ENCODE data around the gene MICAL3. TPM values are rescaled to one million over a fixed set of nuclear protein-coding genes. Genes with fewer than 3 reads are reported as not detected.

MICAL3 gene
- total RNA-seq, 1 experiment from 2014 or later, result 23.5 TPM

DNA sequence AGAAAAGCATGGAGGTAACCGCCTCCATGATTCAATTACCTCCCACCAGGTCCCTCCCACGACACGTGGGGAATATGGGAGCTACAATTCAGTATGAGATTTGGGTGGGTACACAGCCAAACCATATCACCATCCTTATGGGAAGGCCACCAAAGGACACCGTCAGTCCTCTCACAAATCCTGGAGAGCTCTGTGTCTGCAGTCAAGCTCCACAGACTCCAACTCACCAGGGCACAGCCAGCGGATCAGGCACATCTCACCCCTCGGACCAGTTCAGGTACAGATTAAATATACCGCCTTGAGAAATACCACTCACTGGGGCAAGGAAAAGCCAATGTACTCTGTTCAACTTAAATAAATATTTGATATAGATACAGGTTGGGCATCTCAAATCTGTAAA, 100.3 kb downstream of the MICAL3 start:
- Histone ChIP-seq H3K27me3 (replicated peaks) (no peaks in the 10 kb centered on the region), H3K9me3 (replicated peaks) (no peaks in the 10 kb centered on the region), H3K4me1 (replicated peaks) (peaks cover 20% of the 10 kb centered on the region), H3K36me3 (no peaks in the 10 kb centered on the region), H3K4me3 (no peak overlapping the region), H3K27ac (no peak overlapping the region)
- no peak for DNase-seq (ENCODE audit: low read depth in 1 of 2, low spot score in 2 of 2)

DNA sequence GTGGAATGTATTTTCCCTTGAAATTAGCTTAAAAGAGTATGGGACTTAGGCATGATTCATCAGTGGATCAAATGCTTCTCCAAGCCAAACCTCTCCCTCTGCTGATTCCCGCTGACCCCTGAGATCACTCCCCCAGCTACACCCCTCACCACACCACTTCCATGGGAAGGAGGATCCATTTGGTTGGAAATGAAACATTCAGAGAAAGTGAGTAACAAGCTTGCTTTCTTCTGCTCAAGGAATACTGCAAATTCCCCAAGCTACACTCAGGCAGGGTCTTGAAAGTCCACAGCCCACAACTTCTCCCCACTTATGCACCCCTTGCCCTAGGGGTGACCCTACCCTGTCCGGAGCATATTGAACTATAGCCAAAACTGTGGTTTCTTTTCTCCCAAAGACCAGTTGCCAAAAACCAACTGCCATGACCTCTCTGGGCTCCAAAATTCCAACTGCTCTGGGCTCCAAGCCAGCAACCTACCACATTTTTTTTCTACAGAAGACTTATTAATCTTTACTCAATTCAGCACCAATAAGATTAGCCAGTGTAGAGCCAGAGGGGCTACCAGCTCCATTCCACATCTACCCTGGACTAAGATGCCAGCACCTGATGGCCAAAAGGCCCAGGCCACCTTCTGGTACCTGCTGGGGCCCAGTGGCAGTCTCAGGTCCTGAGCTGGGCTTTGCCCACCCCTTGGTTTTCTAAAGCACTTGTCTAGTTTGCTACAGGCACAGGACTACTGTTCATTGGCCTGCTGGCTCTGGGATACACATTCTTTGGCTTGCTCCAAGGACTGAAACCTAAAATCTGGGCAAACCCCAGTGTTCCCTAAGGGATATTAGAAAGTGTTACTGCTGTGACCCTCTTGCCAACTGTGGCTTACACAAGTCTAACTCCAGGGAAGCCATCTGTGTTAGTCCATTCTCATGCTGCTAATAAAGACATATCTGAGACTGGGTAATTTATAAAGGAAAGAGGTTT, 101.1 kb downstream of the MICAL3 start:
- Histone ChIP-seq H3K4me3 (no peak overlapping the region), H3K27me3 (replicated peaks) (no peaks in the 10 kb centered on the region), H3K36me3 (no peaks in the 10 kb centered on the region), H3K4me1 (replicated peaks) (peaks cover 25% of the 10 kb centered on the region), H3K27ac (no peak overlapping the region), H3K9me3 (replicated peaks) (no peaks in the 10 kb centered on the region)
- peak in 1 of 2 experiments; percentile 16 for DNase-seq (ENCODE audit: low read depth in 1 of 2, low spot score in 2 of 2)

DNA sequence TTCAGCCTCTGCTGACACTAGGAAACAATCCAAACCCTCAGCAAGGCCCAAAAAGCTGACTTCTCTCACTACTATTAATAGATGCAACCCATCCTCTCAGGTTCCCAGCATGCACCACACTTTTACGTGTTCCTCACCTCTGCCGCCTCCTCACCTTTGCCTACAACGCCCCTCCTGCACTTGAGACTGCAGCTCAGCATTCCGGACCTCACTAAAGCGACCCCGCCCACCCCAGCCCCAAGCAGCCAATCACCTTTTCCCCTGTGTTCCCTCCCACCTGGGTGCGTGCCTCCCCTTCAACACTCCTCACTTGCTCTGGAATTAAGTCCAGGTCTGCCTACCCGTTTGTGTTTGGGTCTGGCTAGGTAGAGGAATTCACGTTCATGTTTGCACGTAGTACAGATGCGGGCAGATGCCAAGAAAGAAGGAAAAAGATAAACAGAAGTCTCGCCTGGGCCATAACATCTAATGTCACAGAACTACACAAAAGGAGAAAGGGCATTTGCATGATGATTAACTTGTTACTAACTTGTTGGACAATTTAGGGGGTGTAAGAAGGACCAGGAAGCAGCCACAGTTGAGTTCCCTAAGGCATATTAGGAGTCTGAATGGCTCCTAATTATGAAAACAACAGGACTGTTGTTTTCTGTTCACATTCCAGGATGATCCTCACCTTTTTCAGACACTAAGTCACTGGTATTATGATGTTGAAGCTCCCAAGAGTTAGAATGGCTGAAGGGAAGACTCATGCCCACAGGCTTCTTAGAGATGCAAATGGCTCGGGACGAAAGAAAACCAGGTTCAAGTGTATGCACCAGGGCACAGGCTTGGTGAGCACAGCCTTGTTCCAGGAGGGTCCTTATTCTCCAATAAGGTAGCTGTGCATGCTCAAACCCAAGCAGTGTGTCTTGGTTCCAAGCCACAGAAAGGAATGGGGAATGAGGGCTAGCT, 102.2 kb downstream of the MICAL3 start:
- no peak for DNase-seq (ENCODE audit: low read depth in 1 of 2, low spot score in 2 of 2)
- Histone ChIP-seq H3K4me1 (replicated peaks) (peaks cover 25% of the 10 kb centered on the region), H3K27ac (no peak overlapping the region)

DNA sequence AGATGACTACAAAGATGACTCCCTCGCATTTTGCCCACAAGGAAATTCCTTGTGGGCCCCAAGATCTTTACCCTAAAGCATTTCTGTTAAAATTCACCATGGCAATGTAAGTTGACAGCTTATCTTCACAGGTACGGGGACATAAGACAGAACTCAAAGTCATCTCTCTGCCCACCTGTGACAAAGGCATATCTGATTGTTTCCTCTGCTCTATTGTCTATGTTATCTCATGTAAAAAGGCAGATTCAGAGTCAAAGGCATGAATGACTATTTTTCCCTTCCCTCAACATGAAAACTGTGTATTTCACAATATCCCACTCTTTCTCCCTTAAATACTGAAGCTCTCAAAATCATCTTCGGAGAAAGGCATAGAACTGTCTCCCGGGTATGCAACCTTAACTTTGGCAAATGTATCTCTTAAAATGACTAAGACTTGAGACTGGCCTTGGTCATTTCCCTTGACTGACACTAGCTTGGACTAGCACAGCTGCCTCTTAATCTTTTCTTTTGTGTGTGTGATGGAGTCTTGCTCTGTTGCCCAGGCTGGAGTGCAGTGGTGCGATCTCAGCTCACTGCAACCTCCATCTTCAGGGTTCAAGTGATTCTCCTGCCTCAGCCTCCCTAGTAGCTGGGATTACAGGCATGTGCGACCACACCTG, 103.2 kb downstream of the MICAL3 start:
- Histone ChIP-seq H3K9me3 (replicated peaks) (no peaks in the 10 kb centered on the region), H3K27me3 (replicated peaks) (no peaks in the 10 kb centered on the region), H3K4me1 (replicated peaks) (peaks cover 25% of the 10 kb centered on the region), H3K27ac (no peak overlapping the region), H3K36me3 (no peaks in the 10 kb centered on the region), H3K4me3 (no peak overlapping the region)
- DNase-seq (ENCODE audit: low read depth in 1 of 2, low spot score in 2 of 2), result no peak

More for the DNA sequence above, 102.2 kb downstream of the MICAL3 start:
- Histone ChIP-seq H3K27me3 (replicated peaks) (no peaks in the 10 kb centered on the region), H3K9me3 (replicated peaks) (no peaks in the 10 kb centered on the region), H3K4me3 (no peak overlapping the region), H3K36me3 (no peaks in the 10 kb centered on the region)

DNA sequence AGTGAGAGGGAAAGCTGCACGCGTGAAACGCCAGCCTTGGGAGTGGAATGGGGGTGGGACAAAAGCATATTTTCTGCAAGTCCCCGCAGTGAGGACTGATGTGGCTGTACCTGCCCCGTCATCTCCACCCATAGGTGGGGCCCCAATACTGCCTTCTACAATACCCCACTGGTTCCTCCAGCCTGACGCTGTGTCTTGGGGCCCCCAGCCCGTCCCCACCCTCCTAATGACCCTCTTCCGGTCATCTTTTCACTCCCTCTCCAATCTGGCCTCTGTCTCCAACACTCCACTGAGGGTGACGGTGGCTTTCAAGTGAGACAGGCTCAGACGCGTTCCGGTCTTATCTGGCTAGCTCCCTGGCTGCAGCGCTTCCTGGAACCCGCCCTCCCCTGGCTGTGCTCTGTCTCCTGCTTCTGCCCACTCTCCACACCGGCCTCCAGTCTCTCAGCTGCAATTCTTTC, 104.2 kb downstream of the MICAL3 start:
- Histone ChIP-seq H3K4me3 (no peak overlapping the region), H3K27me3 (replicated peaks) (no peaks in the 10 kb centered on the region), H3K27ac (no peak overlapping the region), H3K4me1 (replicated peaks) (peaks cover 25% of the 10 kb centered on the region), H3K9me3 (replicated peaks) (no peaks in the 10 kb centered on the region), H3K36me3 (no peaks in the 10 kb centered on the region)
- no peak for DNase-seq (ENCODE audit: low read depth in 1 of 2, low spot score in 2 of 2)

DNA sequence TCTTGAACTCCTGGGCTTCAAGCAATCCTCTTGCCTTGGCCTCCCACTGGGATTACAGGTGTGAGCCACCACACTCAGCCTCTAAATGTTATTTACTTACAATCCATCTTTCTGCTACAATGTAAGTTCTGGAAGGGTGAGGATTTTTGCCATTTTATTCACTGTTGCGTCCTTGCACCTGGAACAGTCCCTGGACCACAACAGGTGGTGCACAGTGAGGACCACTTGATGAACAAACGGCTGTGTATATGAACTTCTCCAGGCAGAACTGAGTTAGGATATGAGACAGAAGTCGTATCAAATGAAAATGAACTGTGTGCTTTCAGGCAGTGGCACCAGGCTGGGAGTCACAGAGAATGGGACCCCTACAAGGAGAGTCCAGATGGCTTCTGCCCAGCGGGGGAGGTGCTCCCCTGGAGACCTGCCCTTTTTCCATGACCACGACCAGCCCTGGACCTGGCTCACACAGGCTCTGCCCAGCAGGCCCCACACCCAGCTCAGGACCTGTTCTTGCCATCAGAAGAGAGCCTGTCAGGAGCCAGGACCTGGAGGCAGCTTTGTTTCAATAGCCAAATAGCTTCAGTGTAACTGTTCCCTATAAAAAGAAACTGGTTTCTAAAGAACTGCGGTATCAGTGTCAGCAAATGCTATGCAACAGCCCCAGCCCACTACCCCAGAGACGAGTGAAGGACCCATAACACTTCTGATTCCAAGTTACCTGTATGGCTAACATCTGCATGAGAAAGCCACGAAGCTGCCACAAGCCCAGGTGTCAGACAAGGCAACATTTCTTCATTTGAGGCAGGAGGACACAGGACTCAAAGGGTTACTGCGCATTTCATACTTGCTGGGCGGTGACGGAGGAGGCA, 104.9 kb downstream of the MICAL3 start:
- Histone ChIP-seq H3K4me1 (replicated peaks) (peaks cover 25% of the 10 kb centered on the region), H3K36me3 (no peaks in the 10 kb centered on the region), H3K9me3 (replicated peaks) (no peaks in the 10 kb centered on the region), H3K27me3 (replicated peaks) (no peaks in the 10 kb centered on the region), H3K4me3 (no peak overlapping the region), H3K27ac (no peak overlapping the region)
- no peak for DNase-seq (ENCODE audit: low read depth in 1 of 2, low spot score in 2 of 2)

DNA sequence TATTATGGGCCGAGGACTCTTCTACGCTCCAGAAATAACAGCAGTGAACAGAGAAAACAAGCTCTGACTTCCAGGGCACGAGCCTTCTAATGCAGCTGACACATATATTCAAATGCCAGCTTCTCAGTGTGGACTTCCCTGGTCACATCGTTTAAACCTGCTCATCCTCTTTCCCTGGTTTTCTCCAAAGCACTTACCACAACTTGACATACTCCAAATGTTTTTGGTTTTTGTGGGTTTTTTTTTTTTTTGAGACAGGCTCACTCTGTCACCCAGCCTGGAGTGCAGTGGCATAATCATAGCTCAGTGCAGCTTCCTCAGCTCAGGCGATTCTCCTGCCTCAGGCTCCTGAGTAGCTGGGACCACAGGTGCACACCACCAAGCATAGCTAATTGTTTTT, 105.5 kb downstream of the MICAL3 start:
- H3K9me3 ChIP-seq (replicated peaks), result no peaks in the 10 kb centered on the region
- no peak overlapping the region for H3K4me3 ChIP-seq
- H3K4me1 ChIP-seq (replicated peaks), result peaks cover 25% of the 10 kb centered on the region
- no peak overlapping the region for H3K27ac ChIP-seq
- no peaks in the 10 kb centered on the region for H3K36me3 ChIP-seq
- peak in 1 of 2 experiments; percentile 44 for DNase-seq (ENCODE audit: low read depth in 1 of 2, low spot score in 2 of 2)
- no peaks in the 10 kb centered on the region for H3K27me3 ChIP-seq (replicated peaks)

DNA sequence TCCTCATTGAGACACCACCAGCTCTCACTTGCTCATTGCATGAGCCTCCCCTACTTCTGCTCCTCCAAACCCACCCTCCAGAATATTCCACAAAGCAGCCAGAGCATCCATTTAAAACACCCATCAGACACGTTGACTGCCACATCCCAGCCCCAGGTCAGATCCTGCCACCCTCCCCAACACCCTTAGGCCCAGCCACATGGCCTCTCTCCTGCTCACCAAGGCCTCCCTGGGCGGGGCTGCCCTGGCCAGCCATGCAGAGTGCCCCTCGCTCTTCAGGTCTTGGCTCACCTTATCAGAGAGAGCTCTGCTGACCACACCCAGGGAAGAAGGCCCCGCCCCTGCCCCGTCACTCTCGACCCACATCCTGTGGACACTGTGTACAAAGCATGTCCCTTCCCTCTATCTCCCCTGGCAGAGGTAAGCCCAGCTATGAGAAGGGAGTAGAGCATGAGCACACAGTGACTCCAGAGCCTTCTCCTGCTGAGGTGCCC, 106.8 kb downstream of the MICAL3 start:
- Histone ChIP-seq H3K27ac (no peak overlapping the region), H3K9me3 (replicated peaks) (no peaks in the 10 kb centered on the region), H3K27me3 (replicated peaks) (no peaks in the 10 kb centered on the region), H3K36me3 (no peaks in the 10 kb centered on the region), H3K4me3 (no peak overlapping the region), H3K4me1 (replicated peaks) (peaks cover 12% of the 10 kb centered on the region)
- no peak for DNase-seq (ENCODE audit: low read depth in 1 of 2, low spot score in 2 of 2)

DNA sequence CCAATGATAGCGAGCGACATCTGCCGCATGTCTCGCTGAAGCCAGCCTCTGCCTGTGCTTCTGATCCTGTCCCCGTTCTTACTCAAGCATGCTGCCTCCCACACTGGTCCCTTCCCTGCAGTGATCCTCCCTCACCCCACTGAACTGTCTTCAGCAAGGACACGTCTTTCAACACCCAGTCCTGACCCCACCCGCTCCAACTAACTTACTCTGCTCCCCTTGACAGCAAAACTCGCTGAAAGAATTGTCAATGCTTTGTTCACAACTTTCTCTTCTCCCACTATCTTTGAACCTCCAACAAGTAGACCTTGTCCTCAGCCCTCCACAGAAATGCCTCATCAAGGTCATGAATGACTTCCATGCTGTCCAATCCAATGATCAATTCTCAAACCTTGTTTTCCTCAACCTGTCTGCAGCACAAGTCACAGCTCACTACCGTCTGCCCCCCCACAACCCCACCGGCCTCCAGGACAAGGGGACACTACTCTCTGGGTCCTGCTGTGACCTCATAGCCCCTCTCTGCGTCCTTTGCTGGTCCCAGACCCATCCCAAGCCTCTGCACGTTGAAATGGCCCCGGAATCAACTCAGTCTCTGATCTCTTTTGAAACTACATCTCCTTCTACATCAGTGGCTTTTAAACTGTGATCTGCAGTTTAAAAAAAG, 108.0 kb downstream of the MICAL3 start:
- H3K27ac ChIP-seq, result no peak overlapping the region
- H3K4me1 ChIP-seq (replicated peaks), result peaks cover 12% of the 10 kb centered on the region

DNA sequence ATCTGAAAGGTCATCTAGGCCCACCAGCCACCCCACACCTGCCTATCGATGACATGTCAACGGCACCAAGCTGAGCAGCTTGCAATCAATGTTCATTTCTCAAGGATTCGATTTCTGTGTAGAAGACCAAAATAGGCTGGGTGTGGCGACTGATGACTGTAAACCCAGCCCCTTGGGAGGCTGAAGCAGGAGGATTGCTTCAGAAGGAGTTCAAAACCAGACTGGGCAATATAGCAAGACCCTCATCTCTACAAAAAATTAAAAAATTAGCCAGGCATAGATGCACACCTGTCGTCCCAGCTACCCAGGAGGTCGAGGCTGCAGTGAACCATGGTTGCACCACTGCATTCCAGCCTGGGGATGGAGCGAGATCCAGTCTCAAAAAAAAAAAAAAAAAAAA, 108.7 kb downstream of the MICAL3 start:
- H3K9me3 ChIP-seq (replicated peaks), result no peaks in the 10 kb centered on the region
- H3K27ac ChIP-seq, result no peak overlapping the region
- DNase-seq (ENCODE audit: low read depth in 1 of 2, low spot score in 2 of 2), result no peak
- peaks cover 19% of the 10 kb centered on the region for H3K4me1 ChIP-seq (replicated peaks)
- H3K27me3 ChIP-seq (replicated peaks), result no peaks in the 10 kb centered on the region
- no peak overlapping the region for H3K4me3 ChIP-seq
- no peaks in the 10 kb centered on the region for H3K36me3 ChIP-seq

More for the DNA sequence above, 108.0 kb downstream of the MICAL3 start:
- DNase-seq (ENCODE audit: low read depth in 1 of 2, low spot score in 2 of 2), result no peak
- Histone ChIP-seq H3K27me3 (replicated peaks) (no peaks in the 10 kb centered on the region), H3K4me3 (no peak overlapping the region), H3K9me3 (replicated peaks) (no peaks in the 10 kb centered on the region), H3K36me3 (no peaks in the 10 kb centered on the region)

DNA sequence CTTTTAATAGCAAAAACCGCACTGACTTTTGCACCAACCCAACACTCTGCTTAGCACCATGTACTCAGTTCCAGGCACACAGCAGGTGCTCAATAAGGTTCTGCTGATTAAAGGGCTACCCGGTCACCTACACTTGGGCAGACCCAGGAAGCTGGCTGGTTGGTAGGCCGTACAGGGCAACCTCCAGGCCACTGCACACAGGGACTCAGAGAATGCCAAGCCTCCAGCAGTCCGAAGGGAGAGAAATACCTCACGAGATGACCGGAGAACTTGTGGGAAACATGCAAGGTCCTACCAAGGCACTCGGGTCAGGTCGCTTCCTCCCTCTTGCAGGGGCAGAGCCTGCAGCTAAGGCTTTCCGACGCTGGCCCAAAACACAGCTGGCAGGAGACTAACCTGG, 109.2 kb downstream of the MICAL3 start:
- no peak for DNase-seq (ENCODE audit: low read depth in 1 of 2, low spot score in 2 of 2)
- no peaks in the 10 kb centered on the region for H3K9me3 ChIP-seq (replicated peaks)
- H3K27me3 ChIP-seq (replicated peaks), result no peaks in the 10 kb centered on the region
- no peaks in the 10 kb centered on the region for H3K36me3 ChIP-seq
- no peak overlapping the region for H3K27ac ChIP-seq
- peaks cover 24% of the 10 kb centered on the region for H3K4me1 ChIP-seq (replicated peaks)
- no peak overlapping the region for H3K4me3 ChIP-seq

DNA sequence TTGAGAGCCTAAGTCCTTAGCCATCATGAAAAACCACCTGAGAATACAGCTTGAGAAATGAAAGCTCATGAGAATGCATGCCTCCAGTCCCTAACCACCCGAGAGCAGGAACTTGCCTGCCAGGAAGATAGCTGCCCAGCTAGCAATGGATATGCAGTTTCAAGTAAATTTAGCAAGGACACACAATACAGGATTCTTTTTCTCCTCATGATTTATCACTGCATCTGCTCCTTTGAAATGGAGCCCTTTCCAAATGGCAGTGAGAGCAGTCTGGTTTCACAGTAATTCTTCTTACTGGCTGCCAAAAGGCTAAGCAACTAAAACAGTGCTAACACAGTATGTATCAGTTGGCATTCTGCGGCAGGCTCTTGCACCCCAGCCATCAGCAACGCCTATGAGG, 109.9 kb downstream of the MICAL3 start:
- H3K36me3 ChIP-seq, result no peaks in the 10 kb centered on the region
- H3K9me3 ChIP-seq (replicated peaks), result no peaks in the 10 kb centered on the region
- no peak for DNase-seq (ENCODE audit: low read depth in 1 of 2, low spot score in 2 of 2)
- peaks cover 28% of the 10 kb centered on the region for H3K4me1 ChIP-seq (replicated peaks)
- no peak overlapping the region for H3K4me3 ChIP-seq
- no peaks in the 10 kb centered on the region for H3K27me3 ChIP-seq (replicated peaks)
- no peak overlapping the region for H3K27ac ChIP-seq

Measured in SJSA1 (cell line).